Pancreas (tissue), 10 donors: Measurements from ENCODE around the gene ACTL6A. TPM values are rescaled to one million over a fixed set of nuclear protein-coding genes. Genes with fewer than 3 reads are reported as not detected.

Experiments used
- ATAC-seq, 4 donors: fragments of 200-7000 bp; cut with Tn5 transposase; one replicate each; pipeline versions ENCODE4 v1.8.0 to v1.9.1; 2020; ENCODE audit warnings: mild to moderate bottlenecking in 4 of 4, moderate library complexity in 4 of 4
- DNase-seq, 6 donors: peaks; one replicate each; pipeline ENCODE4 v3.0.0-alpha.2; 2020
- FAIRE-seq: peaks from 2 replicates; lab custom pipeline; 2012; peaks lifted over from hg19 to GRCh38; lab: Jason Lieb, UNC
- H3K27ac ChIP-seq, 4 donors: fragments of 200-600 bp; sonication (generic); 1 replicate in 3 of 4; 2 replicates in 1 of 4; pipeline versions ENCODE4 v1.5.0 to v1.8.0; 2020
- H3K27me3 ChIP-seq, 4 donors: fragments of 200-600 bp; one replicate each; pipeline ENCODE4 v1.8.0; 2021
- H3K36me3 ChIP-seq, 3 donors: fragments of 200-600 bp; sonication (generic) in 1 of 3; one replicate each; pipeline versions ENCODE4 v1.5.0 to v1.8.0; 2020 to 2021
- H3K4me1 ChIP-seq, 3 donors: fragments of 200-600 bp; one replicate each; pipeline ENCODE4 v1.8.0; 2021
- H3K4me3 ChIP-seq, 4 donors: fragments of 200-600 bp; sonication (generic) in 2 of 4; one replicate each; pipeline versions ENCODE4 v1.5.0 to v1.8.0; 2020 to 2021
- H3K9me3 ChIP-seq, 4 donors: fragments of 200-600 bp; one replicate each; pipeline ENCODE4 v1.8.0; 2021
- WGBS, 2 donors: extraction: QIAGEN DNeasy Blood & Tissue Kit; methylation state at CpG; one replicate each; pipeline ENCODE4 v1.1.7; 2013; 5-methylcytosine and 5-hydroxymethylcytosine counted together
- intact Hi-C, 3 donors: fragments of 100-400 bp; cut with DNase I; formaldehyde crosslinking; loops; one replicate each; pipeline versions ENCODE4 v1.11.1 to v1.14.2; 2022
- polyA plus RNA-seq, 2 donors: library from polyadenylated mRNA; stranded (reverse); fragments of 200-250 nt; gene quantifications; one replicate each; pipeline ENCODE4 v1.2.3, GENCODE V29; 2013
- total RNA-seq, 6 donors: library from RNA; stranded (reverse); fragmentation: NEBNext Ultra II Directional in 4 of 6; extraction: Animal tissue kit (Norgen Biotek cat#: 25700) in 4 of 6; gene quantifications; one replicate each; pipeline versions ENCODE4 v1.2.1 to v1.2.4, GENCODE V29; 2021 to 2023
- TF ChIP-seq, protein P1 (sequence below), 4 donors: fragments of 200-600 bp; sonication (generic) in 3 of 4; IDR thresholded peaks; one replicate each; pipeline versions ENCODE4 v1.5.0 to v1.8.0; 2021; ENCODE audit warnings: antibody characterized with exemption in 4 of 4
- donor health status: healthy with polysubstance abuse.
- donor health status: DM: no; HTN: no; CAD: no; lungs with moderate emphysema.
- donor health status: DM: no; HTN: no; CAD: no.
- donor health status: control.
- donor health status: control.
- donor health status: Bipolar disorder and iron deficiency.
- donor health status: DM: yes; HTN: yes; CAD: no.
- donor health status: DM: no; HTN: no; CAD: no.
- donor health status: DM: no; HTN: no; CAD: no.
- donor health status: DM: yes; HTN: yes; CAD: no.

Gene ACTL6A
- total and polyA plus RNA-seq, 8 donors: 11.2 to 38.1 (median 18.0) TPM

DNA sequence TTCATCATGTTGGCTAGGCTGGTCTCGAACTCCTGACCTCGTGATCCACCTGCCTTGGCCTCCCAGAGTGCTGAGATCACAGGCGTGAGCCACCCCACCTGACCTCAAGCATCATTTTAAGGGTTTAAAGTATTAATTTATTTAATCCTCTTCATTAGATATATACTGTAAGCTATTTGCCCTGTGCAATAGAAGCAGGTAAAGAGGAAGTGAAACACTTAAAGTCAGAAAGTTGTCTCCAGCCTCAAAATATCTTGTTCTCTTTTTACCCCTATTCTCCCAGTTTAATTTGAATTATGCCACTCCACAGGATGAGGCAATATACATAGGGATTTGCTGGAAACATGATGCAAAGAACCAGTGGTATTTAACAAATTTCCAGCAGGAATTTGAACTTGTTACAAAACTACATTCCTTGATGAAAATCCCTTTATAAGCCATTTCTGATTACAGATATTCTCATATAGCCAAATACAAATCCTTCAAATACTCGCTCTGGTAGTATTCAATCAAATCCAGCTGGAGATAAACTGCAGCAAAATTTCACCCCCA lies 43.9 kb downstream of the ACTL6A start:
- WGBS, 2 donors: 86 to 91% methylated on average over 4 of the region's 4 CpGs
- ATAC-seq (no peak), DNase-seq (no peak), FAIRE-seq (no peak)
- TF ChIP-seq, protein P1, sequence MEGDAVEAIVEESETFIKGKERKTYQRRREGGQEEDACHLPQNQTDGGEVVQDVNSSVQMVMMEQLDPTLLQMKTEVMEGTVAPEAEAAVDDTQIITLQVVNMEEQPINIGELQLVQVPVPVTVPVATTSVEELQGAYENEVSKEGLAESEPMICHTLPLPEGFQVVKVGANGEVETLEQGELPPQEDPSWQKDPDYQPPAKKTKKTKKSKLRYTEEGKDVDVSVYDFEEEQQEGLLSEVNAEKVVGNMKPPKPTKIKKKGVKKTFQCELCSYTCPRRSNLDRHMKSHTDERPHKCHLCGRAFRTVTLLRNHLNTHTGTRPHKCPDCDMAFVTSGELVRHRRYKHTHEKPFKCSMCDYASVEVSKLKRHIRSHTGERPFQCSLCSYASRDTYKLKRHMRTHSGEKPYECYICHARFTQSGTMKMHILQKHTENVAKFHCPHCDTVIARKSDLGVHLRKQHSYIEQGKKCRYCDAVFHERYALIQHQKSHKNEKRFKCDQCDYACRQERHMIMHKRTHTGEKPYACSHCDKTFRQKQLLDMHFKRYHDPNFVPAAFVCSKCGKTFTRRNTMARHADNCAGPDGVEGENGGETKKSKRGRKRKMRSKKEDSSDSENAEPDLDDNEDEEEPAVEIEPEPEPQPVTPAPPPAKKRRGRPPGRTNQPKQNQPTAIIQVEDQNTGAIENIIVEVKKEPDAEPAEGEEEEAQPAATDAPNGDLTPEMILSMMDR (IDR thresholded peaks at IDR 0.05): no peak
- Histone ChIP-seq H3K4me3 (no peak overlapping the region), H3K27ac (no peak overlapping the region), H3K27me3 (no peaks in the 10 kb centered on the region), H3K36me3 (peaks cover 0 to under 1% (median 0%) of the 10 kb centered on the region in 3 donors), H3K9me3 (no peaks in the 10 kb centered on the region), H3K4me1 (peaks cover 3 to 16% (median 10%) of the 10 kb centered on the region in 3 donors)
- intact Hi-C loops: no loop called here

DNA sequence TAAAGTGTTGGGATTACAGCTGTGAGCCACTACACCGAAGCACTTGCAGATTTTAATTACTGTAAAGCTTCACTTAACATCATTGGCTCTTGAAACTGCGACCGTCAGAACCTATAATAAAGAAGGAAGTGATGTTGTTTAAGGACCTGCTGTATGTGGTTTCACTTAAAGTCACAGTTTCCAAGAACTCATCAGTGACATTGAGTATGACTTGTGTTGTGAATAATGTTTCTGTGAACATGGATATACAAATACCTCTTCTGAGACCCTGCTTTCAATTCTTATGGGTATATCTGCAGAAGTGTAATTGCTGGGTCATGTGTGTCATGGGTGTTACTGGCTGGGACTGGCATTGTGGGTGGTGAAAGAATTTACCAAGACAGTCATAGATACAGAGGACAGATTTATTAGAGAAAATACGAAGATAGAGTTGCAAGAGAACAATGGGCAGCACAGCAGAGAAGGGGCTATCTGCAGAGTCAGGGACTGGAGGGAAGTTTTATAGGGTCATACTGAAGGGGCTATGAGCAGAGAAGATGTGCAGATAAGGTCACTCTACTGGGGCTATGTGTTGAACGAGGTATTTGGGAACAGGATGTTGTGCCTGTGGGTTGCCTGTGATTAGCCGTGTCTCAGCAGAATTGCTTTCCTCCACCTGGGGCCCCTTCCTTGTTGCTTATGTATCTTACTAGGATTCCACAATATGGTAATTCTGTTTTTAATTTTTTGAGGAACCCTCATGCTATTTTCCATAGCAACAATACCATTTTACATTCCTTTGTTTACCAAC lies 46.4 kb downstream of the ACTL6A start:
- FAIRE-seq: no peak
- Histone ChIP-seq H3K27ac (no peak overlapping the region), H3K9me3 (no peaks in the 10 kb centered on the region), H3K4me3 (no peak overlapping the region), H3K4me1 (peaks cover 3 to 6% (median 4%) of the 10 kb centered on the region in 3 donors), H3K36me3 (no peaks in the 10 kb centered on the region), H3K27me3 (no peaks in the 10 kb centered on the region)
- no peak for ATAC-seq
- intact Hi-C loops: no loop called here
- 74 to 75% methylated on average over 6 of the region's 6 CpGs for WGBS, 2 donors
- no peak for DNase-seq
- TF ChIP-seq, protein P1 (IDR thresholded peaks at IDR 0.05): no peak

DNA sequence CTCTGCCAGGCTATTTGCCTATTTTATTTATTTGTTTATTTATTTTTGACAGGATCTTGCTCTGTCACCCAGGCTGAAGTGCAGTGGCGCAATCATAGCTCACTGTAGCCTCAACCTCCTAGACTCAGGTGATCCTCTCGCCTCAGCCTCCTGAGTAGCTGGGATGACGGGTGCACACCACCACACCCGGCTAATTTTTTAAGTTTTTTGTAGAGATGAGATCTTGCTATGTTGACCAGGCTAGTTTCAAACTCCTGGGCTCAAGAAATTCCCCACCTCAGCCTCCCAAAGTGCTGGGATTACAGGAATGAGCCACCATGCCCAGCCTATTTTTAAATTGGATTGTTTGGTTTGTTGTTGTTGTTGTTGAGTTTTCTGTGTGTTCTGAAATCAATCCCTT lies 47.3 kb downstream of the ACTL6A start:
- TF ChIP-seq, protein P1 (IDR thresholded peaks at IDR 0.05): no peak
- FAIRE-seq: no peak
- 96 to 97% methylated on average over 4 of the region's 4 CpGs for WGBS, 2 donors
- ATAC-seq: no peak
- no peaks in the 10 kb centered on the region for H3K36me3 ChIP-seq
- no peak overlapping the region for H3K27ac ChIP-seq
- H3K27me3 ChIP-seq: no peaks in the 10 kb centered on the region
- H3K4me1 ChIP-seq: peaks cover 3 to 6% (median 4%) of the 10 kb centered on the region in 3 donors
- H3K9me3 ChIP-seq: no peaks in the 10 kb centered on the region
- no peak for DNase-seq
- no peak overlapping the region for H3K4me3 ChIP-seq
- intact Hi-C loops: no loop called here

DNA sequence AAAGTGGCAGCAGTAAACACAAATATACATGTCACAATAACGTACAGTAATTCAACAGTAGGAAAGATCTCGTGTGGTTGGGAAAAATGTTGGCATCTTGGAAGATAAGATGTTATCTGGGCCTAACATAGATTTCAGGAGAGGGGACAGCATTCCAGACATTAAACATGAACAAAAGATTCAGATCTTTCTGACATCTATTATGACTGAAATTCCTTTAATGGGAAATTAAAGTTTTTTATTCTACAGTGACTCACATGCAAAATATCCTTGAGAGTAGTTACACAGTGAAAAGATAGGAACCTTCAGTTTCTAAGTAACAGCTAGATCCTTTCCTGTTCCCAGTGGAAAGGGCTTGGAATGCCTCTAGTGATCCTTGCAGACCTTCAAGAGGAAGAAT lies 51.1 kb downstream of the ACTL6A start:
- Histone ChIP-seq H3K4me3 (no peak overlapping the region), H3K27me3 (no peaks in the 10 kb centered on the region), H3K9me3 (no peaks in the 10 kb centered on the region), H3K27ac (no peak overlapping the region), H3K36me3 (peaks cover 0 to 17% (median 4%) of the 10 kb centered on the region in 3 donors), H3K4me1 (no peaks in the 10 kb centered on the region)
- no peak for DNase-seq
- ATAC-seq: no peak
- FAIRE-seq: no peak
- WGBS, 2 donors: 34 to 48% methylated on average over 2 of the region's 2 CpGs
- TF ChIP-seq, protein P1 (IDR thresholded peaks at IDR 0.05): no peak
- intact Hi-C loops: no loop called here
